ENCODE measurements around the gene RBFOX1. TPM values are rescaled to one million over a fixed set of nuclear protein-coding genes. Genes with fewer than 3 reads are reported as not detected.

Gene RBFOX1
- total RNA-seq, 1 experiment from 2014 or later: not detected

- no peak for TF ChIP-seq FOSL1 (IDR thresholded peaks at IDR 0.05; ENCODE audit: low read depth)
- TF ChIP-seq POLR2AphosphoS5 (IDR thresholded peaks at IDR 0.05; ENCODE audit: low read depth, low read length): no peak
- TF ChIP-seq MAX (IDR thresholded peaks at IDR 0.05): no peak
- Histone ChIP-seq H4K20me1 (ENCODE audit: insufficient read depth) (no peaks in the 10 kb centered on the region), H3K79me2 (ENCODE audit: insufficient read depth, low read length) (no peaks in the 10 kb centered on the region), H3K4me3 (replicated peaks in 1 of 2; ENCODE audit: low read depth in 1 of 2, low read length in 2 of 2) (no peak overlapping the region), H3K4me1 (ENCODE audit: control insufficient read depth in 1 of 2, insufficient read depth in 2 of 2, low read length in 2 of 2) (no peaks in the 10 kb centered on the region), H3K27ac (ENCODE audit: low read depth, low read length) (no peak overlapping the region), H3K9me3 (ENCODE audit: control insufficient read depth in 1 of 2, insufficient read depth in 1 of 2, low read depth in 1 of 2, low read length in 2 of 2) (peaks cover 3 to 5% of the 10 kb centered on the region in 2 experiments; a peak in 2 of 4 replicates), H3K27me3 (ENCODE audit: insufficient read depth, low read length) (no peaks in the 10 kb centered on the region), H3K9ac (ENCODE audit: low read length) (no peak overlapping the region), H3K36me3 (ENCODE audit: control insufficient read depth in 1 of 2, insufficient read depth in 2 of 2, low read length in 2 of 2) (no peaks in the 10 kb centered on the region), H3K9me2 (ENCODE audit: insufficient read depth) (no peaks in the 10 kb centered on the region), H2AFZ (ENCODE audit: low read depth, low read length, poor library complexity, severe bottlenecking) (no peak overlapping the region), H3K4me2 (ENCODE audit: low read length) (no peak overlapping the region)
- ATAC-seq (no peak), DNase-seq (ENCODE audit: low read depth, low spot score) (no peak)
- ChIA-PET RAD21 (ENCODE audit: low non-redundant PET in 1 of 2, low total read pairs in 2 of 2, uncharacterized antibody in 2 of 2, unreplicated experiment in 2 of 2) (no interaction called here), POLR2A (no interaction called here), CTCF (no interaction called here)
- intact Hi-C loops (cut with micrococcal nuclease): no loop called here
- no TSS peak for BruUV-seq (replicated peaks)
Observed at GRCh38 chr16:7449306-7449705, 116.7 kb downstream of the RBFOX1 start.

- Histone ChIP-seq H3K4me1 (ENCODE audit: control insufficient read depth in 1 of 2, insufficient read depth in 2 of 2, low read length in 2 of 2) (no peaks in the 10 kb centered on the region), H3K27ac (ENCODE audit: low read depth, low read length) (no peak overlapping the region), H2AFZ (ENCODE audit: low read depth, low read length, poor library complexity, severe bottlenecking) (no peak overlapping the region), H3K36me3 (ENCODE audit: control insufficient read depth in 1 of 2, insufficient read depth in 2 of 2, low read length in 2 of 2) (no peaks in the 10 kb centered on the region), H3K27me3 (ENCODE audit: insufficient read depth, low read length) (no peaks in the 10 kb centered on the region), H4K20me1 (ENCODE audit: insufficient read depth) (no peaks in the 10 kb centered on the region), H3K9ac (ENCODE audit: low read length) (no peak overlapping the region), H3K9me3 (ENCODE audit: control insufficient read depth in 1 of 2, insufficient read depth in 1 of 2, low read depth in 1 of 2, low read length in 2 of 2) (peaks cover 1 to 8% of the 10 kb centered on the region in 2 experiments; a peak in 2 of 4 replicates), H3K79me2 (ENCODE audit: insufficient read depth, low read length) (no peaks in the 10 kb centered on the region), H3K4me3 (replicated peaks in 1 of 2; ENCODE audit: low read depth in 1 of 2, low read length in 2 of 2) (no peak overlapping the region), H3K4me2 (ENCODE audit: low read length) (no peak overlapping the region), H3K9me2 (ENCODE audit: insufficient read depth) (no peaks in the 10 kb centered on the region)
- ATAC-seq (no peak), DNase-seq (ENCODE audit: low read depth, low spot score) (no peak)
- ChIA-PET CTCF (no interaction called here), POLR2A (no interaction called here), RAD21 (ENCODE audit: low non-redundant PET in 1 of 2, low total read pairs in 2 of 2, uncharacterized antibody in 2 of 2, unreplicated experiment in 2 of 2) (no interaction called here)
- intact Hi-C loops (cut with micrococcal nuclease): no loop called here
- BruUV-seq (replicated peaks): no TSS peak
- TF ChIP-seq EZH2phosphoT487 (IDR thresholded peaks at IDR 0.05; ENCODE audit: borderline replicate concordance) (no peak), ELF1 (IDR thresholded peaks at IDR 0.05; ENCODE audit: borderline replicate concordance, low read depth) (no peak), POLR2A (IDR thresholded peaks at IDR 0.05; ENCODE audit: borderline replicate concordance, extremely low read depth, insufficient read depth, insufficient read length) (no peak)
Observed at GRCh38 chr16:7449808-7450207, 117.2 kb downstream of the RBFOX1 start.
